Measurements from ENCODE around the gene MOB3C. TPM values are rescaled to one million over a fixed set of nuclear protein-coding genes. Genes with fewer than 3 reads are reported as not detected.

Gene MOB3C
- total and polyA plus RNA-seq, 2 experiments from 2014 or later = 5.5 to 6.2 TPM

GRCh38 chr1:46619656-46620258, 3.1 kb upstream of the MOB3C start:
- no peak for TF ChIP-seq CTCF (IDR thresholded peaks at IDR 0.05; ENCODE audit: low read depth, low read length)
- Histone ChIP-seq H3K4me3 (no peak overlapping the region), H3K27ac (no peak overlapping the region), H3K9me3 (ENCODE audit: low read depth) (no peaks in the 10 kb centered on the region), H3K27me3 (no peaks in the 10 kb centered on the region), H3K4me1 (ENCODE audit: low read depth) (peaks cover 18% of the 10 kb centered on the region), H3K36me3 (no peaks in the 10 kb centered on the region)
- no peak for DNase-seq (ENCODE audit: low read depth in 1 of 2, low spot score in 1 of 2)

DNA sequence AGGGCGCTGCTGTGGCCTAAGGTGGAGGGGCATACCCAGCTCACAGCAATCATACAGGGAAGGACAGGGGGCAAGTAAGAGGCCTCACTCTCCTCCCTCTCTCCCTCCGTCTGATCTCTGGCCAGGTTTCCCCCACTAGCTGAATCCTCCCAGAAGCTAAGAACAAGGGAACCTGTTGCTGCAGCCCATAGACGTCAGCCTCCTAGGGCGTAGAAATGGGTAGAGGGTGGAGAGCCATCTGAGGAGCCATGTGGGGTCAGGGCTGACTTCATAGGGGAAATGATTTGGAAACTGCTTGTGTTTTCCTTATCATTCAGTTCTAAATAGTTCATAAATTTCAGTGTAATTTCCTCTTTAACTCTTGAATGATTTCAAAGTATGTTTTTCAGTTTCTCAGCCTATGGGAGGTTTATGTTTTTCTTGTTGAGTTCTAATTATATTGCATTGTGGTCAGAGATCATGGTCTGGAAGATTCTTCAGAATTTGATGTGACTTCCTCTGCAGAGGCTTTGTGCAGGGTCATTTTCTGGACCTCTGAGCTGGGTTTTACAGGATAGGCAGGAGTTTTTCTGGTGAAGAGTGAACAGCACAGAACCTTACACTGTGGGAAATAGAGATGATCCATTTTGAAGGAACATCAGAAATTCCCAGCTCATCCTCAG, 2.3 kb upstream of the MOB3C start:
- H3K4me1 ChIP-seq (ENCODE audit: low read depth) = peaks cover 10% of the 10 kb centered on the region
- TF ChIP-seq CTCF (IDR thresholded peaks at IDR 0.05; ENCODE audit: low read depth, low read length) = no peak

GRCh38 chr1:46617833-46618232, 1.2 kb upstream of the MOB3C start:
- no peaks in the 10 kb centered on the region for H3K9me3 ChIP-seq (ENCODE audit: low read depth)
- no peak overlapping the region for H3K4me3 ChIP-seq
- peaks cover 13% of the 10 kb centered on the region for H3K4me1 ChIP-seq (ENCODE audit: low read depth)
- H3K27ac ChIP-seq = no peak overlapping the region
- no peak for TF ChIP-seq CTCF (IDR thresholded peaks at IDR 0.05; ENCODE audit: low read depth, low read length)
- no peaks in the 10 kb centered on the region for H3K36me3 ChIP-seq
- DNase-seq (ENCODE audit: low read depth in 1 of 2, low spot score in 1 of 2) = no peak
- no peaks in the 10 kb centered on the region for H3K27me3 ChIP-seq

More for the DNA sequence above, 2.3 kb upstream of the MOB3C start:
- no peaks in the 10 kb centered on the region for H3K9me3 ChIP-seq (ENCODE audit: low read depth)
- H3K27ac ChIP-seq = no peak overlapping the region
- H3K36me3 ChIP-seq = no peaks in the 10 kb centered on the region
- DNase-seq (ENCODE audit: low read depth in 1 of 2, low spot score in 1 of 2) = no peak
- no peaks in the 10 kb centered on the region for H3K27me3 ChIP-seq
- H3K4me3 ChIP-seq = no peak overlapping the region

- peaks cover 13% of the 10 kb centered on the region for H3K4me1 ChIP-seq (ENCODE audit: low read depth)
- no peak overlapping the region for H3K27ac ChIP-seq
- no peak for DNase-seq (ENCODE audit: low read depth in 1 of 2, low spot score in 1 of 2)
- H3K4me3 ChIP-seq = peak overlapping the region; percentile 57
- no peak for TF ChIP-seq CTCF (IDR thresholded peaks at IDR 0.05; ENCODE audit: low read depth, low read length)
- H3K9me3 ChIP-seq (ENCODE audit: low read depth) = no peaks in the 10 kb centered on the region
- no peaks in the 10 kb centered on the region for H3K36me3 ChIP-seq
- no peaks in the 10 kb centered on the region for H3K27me3 ChIP-seq
Measured at GRCh38 chr1:46617108-46617800, 643 bp upstream of the MOB3C start.

DNA sequence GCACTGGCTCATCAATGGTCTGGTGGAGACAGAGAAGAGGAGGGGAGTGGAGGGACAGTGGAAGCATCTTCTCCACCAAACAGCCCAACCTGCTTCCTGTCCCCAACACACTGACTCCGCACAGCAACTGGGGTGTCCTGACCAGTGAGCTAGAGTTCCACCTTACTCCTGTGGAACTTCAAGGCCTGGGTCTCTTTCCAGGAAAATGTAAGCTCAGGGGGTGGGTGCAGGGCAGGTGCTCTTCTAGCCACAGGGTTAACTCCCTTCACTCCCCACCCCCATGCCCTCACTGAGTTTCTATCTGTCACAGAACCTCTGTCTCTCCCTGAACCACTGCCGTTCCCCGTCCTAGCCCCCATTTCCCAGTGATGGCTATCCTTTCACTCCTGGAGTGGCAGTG, 876 bp downstream of the MOB3C start:
- TF ChIP-seq CTCF (IDR thresholded peaks at IDR 0.05; ENCODE audit: low read depth, low read length) = no peak
- Histone ChIP-seq H3K9me3 (ENCODE audit: low read depth) (no peaks in the 10 kb centered on the region), H3K27me3 (no peaks in the 10 kb centered on the region), H3K36me3 (no peaks in the 10 kb centered on the region), H3K4me1 (ENCODE audit: low read depth) (peaks cover 13% of the 10 kb centered on the region), H3K4me3 (peak overlapping the region; percentile 57), H3K27ac (peak overlapping the region; percentile 60)
- DNase-seq (ENCODE audit: low read depth in 1 of 2, low spot score in 1 of 2) = no peak
